Glomerular visceral epithelial cell (primary cell): ENCODE data around the gene VAPB.
A peak's percentile ranks its signal among the peaks of the same experiment; 100 is the strongest.

Source experiments
- DNase-seq: peaks from one replicate; pipeline ENCODE4 v3.0.0-alpha.2; 2016; ENCODE audit errors: extremely low spot score

Gene VAPB

DNA sequence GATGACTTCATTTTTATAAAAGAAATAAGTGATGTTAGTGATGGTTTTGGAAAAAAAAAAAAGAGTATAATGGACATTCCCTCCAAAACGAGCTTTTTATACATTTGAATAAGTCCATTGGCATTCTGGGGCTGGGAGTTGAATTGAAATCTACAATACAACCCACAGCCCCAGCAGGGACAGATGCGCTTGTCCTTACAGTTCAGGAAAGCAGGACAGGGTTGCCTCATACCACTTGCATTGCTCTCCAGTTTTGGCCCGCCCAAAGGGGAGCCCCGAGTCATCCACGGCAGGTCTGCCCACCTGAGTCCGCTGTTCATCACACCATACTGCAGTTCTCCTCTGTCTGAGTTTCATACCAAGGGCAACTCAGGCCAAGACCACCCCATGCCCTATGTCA lies 46.2 kb downstream of the VAPB start:
- no peak for DNase-seq

DNA sequence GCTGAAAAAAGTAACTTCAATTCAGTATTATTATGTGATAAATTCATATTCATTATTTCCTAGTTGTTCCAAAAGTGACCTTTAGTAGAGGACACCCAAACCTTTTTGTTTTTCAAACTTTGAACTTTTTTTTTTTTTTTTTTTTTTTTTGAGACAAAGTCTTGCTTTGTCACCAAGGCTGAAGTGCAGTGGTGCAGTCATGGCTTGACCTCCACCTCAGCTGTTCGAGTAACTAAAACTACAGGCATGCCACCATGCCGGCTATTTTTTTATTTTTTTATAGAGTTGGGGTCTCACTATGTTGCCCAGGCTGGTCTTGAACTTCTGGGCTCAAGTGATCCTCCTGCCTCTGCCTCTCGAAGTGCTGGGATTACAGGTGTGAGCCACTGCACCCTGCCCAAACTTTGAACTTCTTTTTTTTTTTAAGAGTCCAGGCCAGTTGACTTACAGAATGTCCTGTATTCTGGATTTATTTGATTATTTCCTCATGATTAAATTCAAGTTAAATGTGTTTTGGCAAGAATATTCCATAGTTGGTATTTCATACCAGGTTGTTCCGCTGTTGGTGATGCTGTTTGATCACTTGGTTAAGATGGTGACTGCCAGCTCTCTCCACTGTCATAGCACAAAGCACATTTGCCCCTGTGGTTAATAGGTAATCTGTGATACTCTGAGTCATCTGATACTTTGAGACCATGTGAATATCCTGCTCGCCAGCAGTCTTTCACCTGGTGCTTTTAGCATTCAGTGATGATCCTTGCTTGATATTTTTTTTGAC lies 48.0 kb downstream of the VAPB start:
- peak; percentile 72 for DNase-seq

DNA sequence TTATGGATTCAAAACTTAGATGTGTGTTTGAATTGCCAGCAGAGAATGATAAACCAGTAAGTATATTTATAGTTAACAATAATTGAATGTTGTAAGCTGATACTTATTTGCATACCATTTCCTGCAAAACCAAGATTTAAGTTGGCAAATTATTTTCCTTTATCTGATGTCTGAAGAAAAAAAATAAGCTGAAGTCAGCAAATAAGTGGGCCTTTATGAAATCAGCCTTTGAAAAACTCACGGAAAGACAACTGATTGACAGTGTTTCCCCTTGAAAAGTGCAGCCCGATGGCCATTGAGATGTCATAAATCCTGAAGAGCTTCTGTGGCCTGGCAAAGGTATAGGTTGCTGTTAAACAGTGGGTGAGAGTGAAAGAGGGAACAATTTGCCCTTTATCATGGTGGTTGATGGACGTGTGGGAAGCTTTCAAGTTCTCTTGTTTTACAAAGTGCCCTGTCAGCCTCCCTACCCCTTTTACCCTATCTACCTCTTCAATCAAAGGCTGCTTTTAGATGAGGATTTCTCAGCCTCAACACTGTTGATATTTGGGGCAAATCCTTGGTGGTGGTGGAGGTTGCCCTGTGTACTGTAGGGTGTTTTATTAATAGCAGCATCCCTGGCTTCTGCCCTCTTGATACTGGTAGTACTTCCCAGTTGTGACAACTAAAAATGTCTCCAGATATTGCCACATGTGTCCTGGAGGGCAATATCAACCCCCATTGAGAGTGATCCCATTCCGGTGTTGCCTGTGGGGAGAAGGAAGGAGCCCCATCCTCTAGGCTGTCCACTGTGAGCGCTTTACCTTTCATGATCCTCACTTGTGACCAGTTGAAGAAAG lies 50.2 kb downstream of the VAPB start:
- no peak for DNase-seq

DNA sequence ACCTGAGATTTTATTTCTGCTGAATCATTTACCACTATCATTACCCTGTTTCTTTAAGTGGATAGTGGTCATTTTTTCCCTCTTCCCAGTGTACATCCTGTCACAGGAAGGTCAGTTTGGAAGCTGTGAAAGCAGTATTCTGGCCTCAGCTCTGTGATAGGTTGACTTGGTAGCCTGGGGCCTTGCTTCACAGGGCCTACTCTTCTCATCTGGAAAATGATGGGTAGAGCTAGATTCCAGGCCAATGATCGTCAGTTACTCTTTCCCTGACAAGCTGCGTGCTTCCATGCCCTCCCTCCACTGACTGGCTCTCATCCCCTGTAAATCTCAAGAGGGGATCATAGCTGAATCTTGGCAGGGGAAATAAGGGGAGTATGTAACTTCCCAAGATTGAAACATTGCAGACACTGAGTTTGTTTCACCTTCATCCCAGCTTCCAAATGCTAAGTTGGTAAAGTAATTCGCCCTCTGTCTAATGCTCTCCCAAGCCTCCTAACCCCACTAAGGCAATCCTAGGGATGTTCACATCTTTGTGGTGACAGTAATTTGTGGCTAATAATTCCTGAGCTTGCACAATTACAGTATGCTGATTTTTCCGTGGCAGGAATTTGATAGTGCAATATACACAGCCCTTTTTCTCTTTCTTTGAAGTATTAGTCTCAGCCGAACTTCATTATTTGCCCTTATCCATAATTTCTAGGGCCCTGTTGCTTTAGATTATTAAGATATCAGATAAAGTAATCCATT lies 51.2 kb downstream of the VAPB start:
- no peak for DNase-seq

DNA sequence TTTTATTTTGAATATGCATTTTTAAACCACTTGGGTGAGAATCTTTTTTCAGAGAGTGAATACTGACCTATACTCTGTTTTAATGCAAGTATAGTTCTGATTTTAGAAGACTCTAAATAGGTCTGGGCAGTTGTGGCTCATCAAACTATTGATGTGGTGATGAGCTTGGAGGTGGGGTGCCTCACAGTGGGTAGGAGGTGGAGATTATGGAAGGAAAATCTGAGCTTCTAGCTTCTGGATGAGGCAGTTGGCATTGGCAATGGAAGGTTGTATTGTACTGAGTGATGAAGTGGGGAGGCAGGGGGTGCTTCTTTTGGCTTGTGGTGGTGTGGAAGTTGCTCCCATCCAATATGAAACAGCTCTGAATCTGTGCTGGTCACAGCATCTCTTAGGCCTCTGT lies 52.7 kb downstream of the VAPB start:
- no peak for DNase-seq

DNA sequence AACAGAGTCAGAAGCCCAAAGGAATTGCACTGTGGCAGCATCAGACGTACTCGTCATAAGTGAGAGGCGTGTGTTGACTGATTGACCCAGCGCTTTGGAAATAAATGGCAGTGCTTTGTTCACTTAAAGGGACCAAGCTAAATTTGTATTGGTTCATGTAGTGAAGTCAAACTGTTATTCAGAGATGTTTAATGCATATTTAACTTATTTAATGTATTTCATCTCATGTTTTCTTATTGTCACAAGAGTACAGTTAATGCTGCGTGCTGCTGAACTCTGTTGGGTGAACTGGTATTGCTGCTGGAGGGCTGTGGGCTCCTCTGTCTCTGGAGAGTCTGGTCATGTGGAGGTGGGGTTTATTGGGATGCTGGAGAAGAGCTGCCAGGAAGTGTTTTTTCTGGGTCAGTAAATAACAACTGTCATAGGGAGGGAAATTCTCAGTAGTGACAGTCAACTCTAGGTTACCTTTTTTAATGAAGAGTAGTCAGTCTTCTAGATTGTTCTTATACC lies 55.8 kb downstream of the VAPB start:
- no peak for DNase-seq

DNA sequence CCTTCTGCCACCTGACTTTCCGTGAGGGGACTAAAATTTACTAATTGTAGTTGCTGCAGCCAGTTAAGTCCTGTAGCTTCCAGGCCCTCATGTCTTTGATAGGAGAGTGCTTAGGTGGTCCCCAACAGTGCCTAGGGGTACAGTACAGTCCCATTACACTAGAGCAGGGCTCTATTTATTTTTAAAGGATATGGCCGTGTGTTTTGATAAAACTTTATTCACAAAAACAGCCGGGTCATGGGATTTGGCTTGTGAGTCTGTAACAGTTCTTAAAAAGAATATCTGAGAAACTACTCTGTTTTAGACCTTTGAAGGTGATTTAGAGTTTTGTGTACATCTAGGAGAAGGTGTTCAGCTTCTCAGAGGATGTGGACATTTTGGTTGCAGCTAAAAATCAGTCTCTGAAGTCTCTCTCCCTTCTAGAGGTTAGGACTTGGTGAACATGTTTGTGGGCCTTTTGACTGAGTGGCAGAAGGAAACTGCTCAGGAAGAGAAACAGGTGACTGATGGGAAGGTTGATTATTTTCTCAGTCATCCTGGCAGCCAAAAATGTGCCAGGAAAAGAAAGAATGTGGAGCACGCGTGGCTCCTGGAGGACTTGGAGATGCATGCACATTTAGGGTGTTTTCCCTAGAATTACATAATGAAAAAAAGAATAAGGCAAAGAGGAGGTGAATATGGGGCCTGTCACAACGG lies 57.4 kb downstream of the VAPB start:
- no peak for DNase-seq

DNA sequence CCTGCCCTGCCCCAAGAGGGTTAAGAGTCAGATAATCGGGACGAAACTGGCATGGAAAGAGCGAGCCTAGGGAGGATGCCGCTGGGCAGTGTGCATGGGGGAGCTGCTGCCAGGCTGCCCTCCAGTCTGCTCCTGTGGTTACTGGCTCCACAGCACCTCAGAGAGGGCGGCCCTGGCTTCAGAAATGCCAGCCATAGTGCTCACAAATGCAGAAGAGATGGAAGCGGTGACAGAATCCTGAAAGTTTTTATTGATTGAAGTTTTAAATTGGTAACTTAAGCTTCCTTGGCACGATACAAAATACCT lies 57.9 kb downstream of the VAPB start:
- DNase-seq = no peak

DNA sequence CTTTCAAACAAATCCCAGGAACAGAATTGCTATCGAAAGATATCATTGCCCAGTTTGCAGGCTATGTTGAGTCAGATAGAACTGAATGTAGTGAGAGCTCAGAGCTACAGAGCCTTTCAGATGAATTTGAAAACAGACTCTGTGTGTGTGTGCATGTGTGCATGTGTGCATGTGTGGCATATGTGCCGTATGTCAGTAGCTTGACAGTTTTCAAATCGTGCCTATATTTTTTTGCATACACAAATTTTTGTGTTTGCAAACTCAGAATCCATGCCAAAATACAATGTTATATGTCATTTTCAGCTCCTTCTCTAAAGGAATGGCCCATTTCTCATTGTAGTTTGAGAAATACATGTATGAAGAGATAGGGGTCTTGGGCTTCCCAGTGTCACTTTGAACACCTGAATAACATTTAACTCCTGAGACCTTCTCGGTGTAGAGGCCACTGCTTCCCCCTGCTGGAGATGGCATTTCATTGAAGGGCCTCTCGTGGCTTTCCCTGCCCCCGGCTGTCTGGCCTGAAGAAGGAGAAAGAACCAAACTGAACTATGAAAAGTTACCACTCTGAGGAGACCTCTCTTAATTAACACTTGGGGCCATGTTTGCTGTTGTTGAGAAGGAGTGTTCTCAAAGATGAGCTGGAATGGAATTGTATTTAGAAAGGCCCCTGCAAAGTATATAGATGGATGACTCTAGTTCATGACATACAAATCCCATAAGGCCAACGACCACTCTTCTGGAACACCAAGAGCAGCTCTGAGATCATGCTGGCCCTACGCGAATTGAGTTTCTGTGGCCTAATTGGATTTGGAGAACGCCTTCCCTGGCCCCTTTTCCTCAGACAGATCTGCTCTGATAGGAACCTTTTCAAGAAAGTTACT lies 58.7 kb downstream of the VAPB start:
- DNase-seq = peak; percentile 68

DNA sequence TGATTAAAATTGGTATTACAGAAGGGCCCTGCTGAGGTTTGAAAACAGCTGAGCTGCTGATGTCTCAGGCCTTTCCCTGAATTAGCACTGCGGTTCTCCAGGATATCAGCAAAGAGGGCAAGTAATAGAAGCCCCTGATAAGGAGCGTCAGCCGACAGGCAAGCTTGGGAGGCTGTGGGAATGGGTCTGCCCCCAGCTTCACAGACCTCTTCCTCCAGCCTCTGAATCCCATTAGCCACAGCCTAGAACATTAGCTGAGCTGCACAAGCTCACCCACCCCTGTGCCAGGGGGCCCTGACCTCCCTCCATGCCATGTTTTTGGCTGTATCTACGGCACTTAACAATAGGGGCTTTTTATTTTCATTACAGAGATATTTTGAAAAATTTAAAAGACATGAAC lies 59.9 kb downstream of the VAPB start:
- no peak for DNase-seq

DNA sequence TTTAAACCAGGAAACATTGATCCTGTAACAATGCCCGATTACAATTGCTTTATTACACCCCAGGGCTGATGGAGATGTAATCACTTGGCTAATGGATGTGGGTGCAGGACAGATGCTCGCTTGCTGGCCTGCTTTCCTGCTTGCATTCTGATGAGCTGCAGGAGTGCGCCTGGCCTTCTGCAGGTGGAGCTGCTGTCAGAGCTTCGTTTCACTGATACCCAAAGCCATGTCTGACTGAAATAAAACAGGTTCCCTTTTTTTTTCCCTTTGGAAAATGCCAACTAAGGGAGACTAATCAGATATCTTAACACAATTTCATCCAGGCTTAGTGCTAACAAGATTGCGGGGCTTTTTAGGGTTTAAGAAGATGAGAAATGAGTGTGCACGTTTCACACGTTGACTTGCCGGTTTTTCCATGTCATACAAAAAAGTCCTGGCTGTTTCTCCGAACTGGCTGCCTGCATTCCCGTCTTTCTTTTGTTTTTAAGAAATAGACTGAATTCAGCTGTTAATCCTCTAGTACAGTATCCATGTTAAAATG lies 60.7 kb downstream of the VAPB start:
- DNase-seq = no peak

DNA sequence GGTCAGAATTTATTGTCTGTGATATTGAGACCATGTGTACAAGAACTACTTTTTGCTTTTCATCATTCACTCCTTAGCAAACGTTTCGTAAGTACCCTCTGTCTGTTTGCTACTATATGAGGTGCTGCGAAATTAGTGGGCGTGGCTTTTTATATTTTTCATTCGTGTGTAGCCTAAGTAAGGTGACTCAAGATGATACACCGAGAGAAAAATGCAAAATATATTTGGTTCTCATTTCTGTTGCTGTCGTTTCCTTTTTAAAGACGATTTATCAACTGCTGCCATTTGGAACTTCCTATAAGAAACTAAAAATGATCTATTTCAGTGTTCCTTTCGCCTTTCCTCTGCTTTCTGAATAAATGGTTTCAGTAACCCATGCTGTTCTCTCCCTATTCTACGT lies 61.2 kb downstream of the VAPB start:
- no peak for DNase-seq

DNA sequence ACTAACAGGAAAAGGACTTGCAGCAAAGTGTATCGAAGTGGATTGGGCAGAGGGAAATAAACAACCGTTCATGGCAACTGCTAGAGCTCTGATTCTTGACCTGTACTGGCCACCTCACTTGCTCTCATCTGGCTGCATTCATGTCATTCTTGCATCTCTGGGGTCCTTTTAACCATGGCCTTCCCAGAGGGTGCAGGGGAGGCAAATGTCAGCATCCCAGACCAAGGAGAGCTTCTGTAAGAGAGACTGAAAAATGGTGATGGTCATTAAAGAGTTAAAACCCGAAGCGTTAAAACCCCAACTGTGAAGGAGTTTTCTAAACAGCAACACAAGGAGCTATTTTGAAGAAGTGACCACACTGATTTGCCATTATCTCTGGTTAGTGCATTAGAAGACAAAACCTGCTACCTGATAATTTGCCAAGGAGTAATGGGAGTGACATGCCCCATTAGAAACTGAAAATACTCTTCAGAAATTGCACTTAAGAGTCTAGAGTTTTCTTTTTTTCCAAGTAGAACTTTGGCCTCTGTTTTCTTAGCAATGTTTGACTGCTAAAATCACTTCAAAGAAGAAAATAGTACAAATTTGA lies 63.7 kb downstream of the VAPB start:
- DNase-seq = no peak

DNA sequence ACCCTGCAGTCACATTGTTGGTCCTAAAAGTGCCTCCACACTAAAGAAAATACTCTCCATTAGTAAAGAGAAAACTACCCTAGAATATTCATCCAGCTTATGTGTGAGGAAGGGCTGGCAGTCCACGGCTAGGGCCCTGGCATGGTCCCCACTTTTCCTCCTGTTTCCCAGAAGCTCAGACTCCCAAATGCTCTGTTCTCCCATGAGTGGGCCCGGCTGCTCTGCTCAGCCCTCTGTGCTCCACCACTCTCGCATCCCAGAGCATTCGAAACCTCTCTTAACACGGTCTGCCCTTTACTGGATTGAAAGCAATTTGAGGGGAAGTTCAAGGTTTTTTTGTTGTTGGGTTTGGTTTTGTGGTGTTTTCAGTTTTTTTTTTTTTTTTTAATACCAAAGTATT lies 64.4 kb downstream of the VAPB start:
- no peak for DNase-seq

DNA sequence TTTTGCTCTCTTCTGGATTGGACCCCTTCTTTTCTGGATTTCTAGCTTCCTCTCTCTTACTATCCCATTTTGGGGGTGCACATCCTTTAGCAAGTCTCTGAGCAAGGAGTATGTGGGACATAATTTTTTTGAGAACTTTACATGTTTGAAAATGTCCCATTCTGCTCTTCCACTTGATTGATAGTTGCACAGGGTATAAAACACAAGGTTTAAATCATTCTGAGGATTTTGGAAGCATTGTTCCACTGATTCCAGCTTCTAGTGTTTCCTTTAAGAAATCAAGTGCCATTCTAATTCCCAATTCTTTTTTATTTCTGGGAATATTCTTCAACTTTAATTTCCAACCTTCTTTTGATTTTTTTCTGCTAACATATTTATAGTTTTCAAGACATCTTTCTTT lies 65.4 kb downstream of the VAPB start:
- DNase-seq = no peak

DNA sequence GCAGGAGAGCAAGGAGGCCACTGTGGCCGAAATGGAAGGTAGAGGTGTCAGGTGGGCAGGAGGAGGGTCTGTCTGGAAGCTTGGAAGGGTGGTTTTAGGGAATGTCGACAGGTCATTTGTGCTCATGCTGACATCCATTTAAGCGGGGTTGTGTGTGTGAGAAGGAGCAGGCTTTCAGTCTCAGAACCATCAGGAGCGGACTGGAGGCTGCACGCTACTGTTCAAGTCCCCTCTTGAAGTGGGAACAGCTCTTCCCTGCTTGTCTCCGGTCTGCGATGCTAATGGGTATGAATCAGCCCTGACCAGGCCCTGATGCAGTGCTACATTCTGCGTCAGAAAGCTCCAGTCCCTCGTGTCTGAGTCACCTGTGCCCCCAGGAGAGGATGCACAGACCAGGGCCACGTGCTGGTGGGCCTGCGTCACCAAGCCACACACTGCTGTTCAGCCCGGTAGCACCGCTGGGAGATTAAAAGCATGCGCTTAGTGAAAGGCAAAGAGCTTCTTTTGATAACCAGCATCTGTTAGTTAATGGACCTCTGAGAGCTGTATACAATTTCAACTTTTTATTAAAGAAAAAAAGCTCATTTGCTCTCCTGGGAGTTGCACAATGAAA lies 68.2 kb downstream of the VAPB start:
- peak; percentile 27 for DNase-seq

DNA sequence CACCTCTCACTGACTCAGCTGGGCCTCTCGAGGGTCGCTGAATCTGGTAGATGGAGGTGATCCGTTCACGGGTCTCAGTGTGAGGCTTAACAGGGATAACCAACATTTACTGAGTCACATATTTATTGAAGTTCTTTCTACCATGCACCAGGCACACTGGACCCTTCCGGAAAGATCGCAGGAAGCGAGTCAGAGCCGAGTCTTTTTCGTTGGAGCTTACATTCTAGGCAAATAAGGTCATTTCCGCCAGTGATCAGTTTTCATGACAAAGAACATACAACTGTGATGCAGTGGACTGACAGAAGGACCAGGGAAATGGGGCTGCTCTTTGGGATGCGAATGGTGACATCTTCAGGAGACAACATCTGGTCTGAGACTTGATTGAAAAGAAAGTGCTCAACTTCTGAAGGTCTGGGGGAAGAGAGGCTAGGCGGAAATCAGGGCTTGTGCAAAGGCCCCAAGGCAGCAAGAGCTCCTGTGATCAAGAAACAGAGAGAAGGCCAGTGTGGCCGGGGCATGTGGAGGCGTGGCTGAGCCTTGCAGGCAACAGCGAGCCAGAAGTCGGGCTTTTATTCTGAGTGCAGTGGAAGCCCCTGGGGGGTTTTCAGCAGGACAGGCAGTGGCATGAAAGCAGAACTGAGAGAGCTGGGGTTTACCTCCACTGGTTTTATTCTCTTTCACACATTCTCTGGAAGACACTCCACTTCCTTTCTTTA lies 69.5 kb downstream of the VAPB start:
- peak; percentile 16 for DNase-seq

DNA sequence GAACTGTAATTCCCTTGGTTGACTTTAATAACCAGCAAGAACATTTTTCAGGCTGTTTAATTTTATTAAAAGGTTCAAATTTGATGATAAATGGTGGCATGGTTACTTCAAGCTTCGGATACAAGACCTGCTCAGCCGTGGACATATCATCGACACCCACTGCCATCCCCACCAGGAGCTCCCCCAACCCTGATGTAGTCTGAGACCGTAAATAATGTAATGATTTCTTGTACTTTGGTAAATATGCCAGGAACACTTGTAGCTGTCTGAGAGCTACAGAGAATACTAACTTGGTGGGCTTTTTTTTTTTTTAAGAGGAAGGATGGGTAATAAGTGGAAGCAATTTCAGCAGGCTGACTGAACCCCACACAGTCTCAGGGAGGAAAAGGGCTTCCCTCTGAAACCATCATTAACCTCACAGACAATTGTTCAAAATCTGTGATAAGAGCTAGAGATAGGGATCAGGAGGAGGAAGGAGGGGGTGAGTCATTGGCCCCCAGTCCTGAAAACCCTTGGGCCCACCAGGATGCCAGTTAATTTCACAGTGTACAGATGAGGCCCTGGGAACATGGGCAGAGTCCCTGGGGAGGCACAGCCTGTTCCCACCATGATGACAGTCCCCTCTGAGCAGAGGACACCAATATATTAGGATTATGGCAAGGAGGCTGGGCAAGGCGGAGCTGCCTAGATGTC lies 70.2 kb downstream of the VAPB start:
- no peak for DNase-seq

DNA sequence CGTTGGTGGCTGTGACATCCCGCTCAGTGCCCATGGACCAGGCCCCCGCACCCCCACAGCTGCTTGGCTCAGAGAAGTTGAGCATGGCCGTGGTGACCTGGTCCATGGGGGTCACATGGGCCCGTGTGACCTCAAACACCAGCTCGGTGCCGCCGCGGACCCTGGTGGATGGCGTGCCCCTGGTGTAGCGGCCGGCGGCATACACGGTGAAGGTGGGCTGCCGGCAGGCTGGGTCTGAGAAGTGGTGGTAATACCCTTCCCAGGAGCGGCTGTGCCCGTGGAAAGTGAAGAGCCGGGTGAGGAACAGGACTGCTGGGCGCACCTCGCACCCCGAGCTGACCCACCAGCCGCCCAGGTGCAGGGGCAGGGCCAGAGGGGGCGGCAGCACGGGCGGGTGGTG lies 72.1 kb downstream of the VAPB start:
- no peak for DNase-seq
